Lung (tissue), 12 donors: Measurements from ENCODE around the gene ANKRD33B. TPM values are rescaled to one million over a fixed set of nuclear protein-coding genes. Genes with fewer than 3 reads are reported as not detected.

Source experiments
- ATAC-seq: fragments of 200-7000 bp; cut with Tn5 transposase; one replicate; pipeline ENCODE4 v1.9.1; 2020; ENCODE audit warnings: moderate number of reproducible peaks; ENCODE audit not compliant: insufficient read depth, low FRiP score
- DNase-seq, 3 donors: peaks; one replicate each; pipeline ENCODE4 v3.0.0-alpha.2; 2013 to 2017
- H3K27ac ChIP-seq, 2 donors: one replicate each; pipeline ENCODE4 v1.5.1; 2013; ENCODE audit warnings: mild to moderate bottlenecking in 2 of 2, moderate library complexity in 2 of 2, control low read depth in 1 of 2, inconsistent platforms in 1 of 2, low read depth in 1 of 2, low read length in 1 of 2
- H3K27me3 ChIP-seq, 3 donors: one replicate each; pipeline ENCODE4 v1.5.1; 2013; ENCODE audit warnings: low read length in 2 of 3; ENCODE audit not compliant: control insufficient read depth in 3 of 3, insufficient read depth in 3 of 3
- H3K36me3 ChIP-seq, 4 donors: one replicate each; pipeline ENCODE4 v1.5.1; 2013; ENCODE audit warnings: low read length in 4 of 4, mild to moderate bottlenecking in 1 of 4, moderate library complexity in 1 of 4; ENCODE audit not compliant: control insufficient read depth in 4 of 4, insufficient read depth in 4 of 4
- H3K4me1 ChIP-seq, 5 donors: one replicate each; pipeline ENCODE4 v1.5.1; 2013; ENCODE audit warnings: low read length in 5 of 5, mild to moderate bottlenecking in 2 of 5, moderate library complexity in 1 of 5; ENCODE audit not compliant: control insufficient read depth in 5 of 5, insufficient read depth in 5 of 5
- H3K4me3 ChIP-seq: one replicate; pipeline ENCODE4 v1.5.1; 2013; ENCODE audit warnings: mild to moderate bottlenecking, control low read depth, moderate library complexity
- H3K9ac ChIP-seq, 2 donors: one replicate each; pipeline ENCODE4 v1.5.1; 2013; ENCODE audit warnings: low read length in 2 of 2, control low read depth in 1 of 2; ENCODE audit not compliant: insufficient read depth in 1 of 2
- H3K9me3 ChIP-seq, 4 donors: one replicate each; pipeline ENCODE4 v1.5.1; 2013; ENCODE audit warnings: low read length in 3 of 4, mild to moderate bottlenecking in 1 of 4, moderate library complexity in 1 of 4; ENCODE audit not compliant: control insufficient read depth in 4 of 4, insufficient read depth in 3 of 4
- WGBS, 2 donors: extraction: QIAGEN DNeasy Blood & Tissue Kit; methylation state at CpG; one replicate each; pipeline ENCODE4 v1.1.7; 2013; 5-methylcytosine and 5-hydroxymethylcytosine counted together
- polyA plus RNA-seq, 2 donors: library from polyadenylated mRNA; stranded (reverse); fragments of 200-250 nt; gene quantifications; one replicate each; pipeline ENCODE4 v1.2.1, GENCODE V29; 2013
- total RNA-seq, 2 donors: library from RNA; depleted of rRNA in 1 of 2; stranded (reverse); fragments of >200 nt in 1 of 2; gene quantifications; one replicate each; pipeline ENCODE4 v1.2.1, GENCODE V29; 2014 to 2021
- TF ChIP-seq, protein P1 (sequence below): IDR thresholded peaks from 2 replicates; pipeline ENCODE4 v1.5.1; 2012; ENCODE audit warnings: mild to moderate bottlenecking; ENCODE audit errors: control extremely low read depth, extremely low read depth
- donor health status: control.
- donor health status: control.
- donor health status: Bipolar disorder and iron deficiency.
- donor health status: healthy.
- donor health status: DM: yes; HTN: yes; CAD: no.

Gene ANKRD33B
- total and polyA plus RNA-seq, 4 donors, result 1.0 to 6.3 (median 2.1) TPM

DNA sequence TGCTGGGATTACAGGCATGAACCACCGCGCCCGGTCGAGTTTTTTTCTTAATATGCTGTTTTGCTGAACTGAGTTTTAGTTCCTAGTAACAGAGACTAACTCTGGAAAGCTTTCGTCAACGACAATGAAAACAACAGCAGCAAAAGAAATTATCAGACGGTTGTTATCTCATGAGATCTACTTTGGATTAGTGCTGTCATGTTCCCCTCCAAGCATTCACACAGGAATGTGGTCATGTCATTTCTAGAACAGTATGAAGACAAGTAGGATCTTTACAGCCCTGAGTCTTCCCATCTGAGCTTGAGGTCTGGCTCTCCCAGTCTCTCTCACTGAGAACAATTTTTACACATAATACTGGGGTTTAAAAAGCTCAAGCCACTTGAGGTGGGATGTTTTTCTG, 4.0 kb upstream of the ANKRD33B start:
- TF ChIP-seq, protein P1, sequence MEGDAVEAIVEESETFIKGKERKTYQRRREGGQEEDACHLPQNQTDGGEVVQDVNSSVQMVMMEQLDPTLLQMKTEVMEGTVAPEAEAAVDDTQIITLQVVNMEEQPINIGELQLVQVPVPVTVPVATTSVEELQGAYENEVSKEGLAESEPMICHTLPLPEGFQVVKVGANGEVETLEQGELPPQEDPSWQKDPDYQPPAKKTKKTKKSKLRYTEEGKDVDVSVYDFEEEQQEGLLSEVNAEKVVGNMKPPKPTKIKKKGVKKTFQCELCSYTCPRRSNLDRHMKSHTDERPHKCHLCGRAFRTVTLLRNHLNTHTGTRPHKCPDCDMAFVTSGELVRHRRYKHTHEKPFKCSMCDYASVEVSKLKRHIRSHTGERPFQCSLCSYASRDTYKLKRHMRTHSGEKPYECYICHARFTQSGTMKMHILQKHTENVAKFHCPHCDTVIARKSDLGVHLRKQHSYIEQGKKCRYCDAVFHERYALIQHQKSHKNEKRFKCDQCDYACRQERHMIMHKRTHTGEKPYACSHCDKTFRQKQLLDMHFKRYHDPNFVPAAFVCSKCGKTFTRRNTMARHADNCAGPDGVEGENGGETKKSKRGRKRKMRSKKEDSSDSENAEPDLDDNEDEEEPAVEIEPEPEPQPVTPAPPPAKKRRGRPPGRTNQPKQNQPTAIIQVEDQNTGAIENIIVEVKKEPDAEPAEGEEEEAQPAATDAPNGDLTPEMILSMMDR, result no peak
- peaks cover 0 to 59% (median 23%) of the 10 kb centered on the region in 3 donors for H3K27me3 ChIP-seq
- WGBS, 2 donors, result 82 to 91% methylated on average over 7 of the region's 7 CpGs
- H3K4me3 ChIP-seq, result no peak overlapping the region
- no peak for ATAC-seq
- H3K36me3 ChIP-seq, result no peaks in the 10 kb centered on the region
- no peak for DNase-seq
- H3K27ac ChIP-seq, result no peak overlapping the region
- no peaks in the 10 kb centered on the region for H3K9me3 ChIP-seq
- no peak overlapping the region for H3K9ac ChIP-seq
- H3K4me1 ChIP-seq, result peaks cover 0 to 10% (median 4%) of the 10 kb centered on the region in 5 donors

DNA sequence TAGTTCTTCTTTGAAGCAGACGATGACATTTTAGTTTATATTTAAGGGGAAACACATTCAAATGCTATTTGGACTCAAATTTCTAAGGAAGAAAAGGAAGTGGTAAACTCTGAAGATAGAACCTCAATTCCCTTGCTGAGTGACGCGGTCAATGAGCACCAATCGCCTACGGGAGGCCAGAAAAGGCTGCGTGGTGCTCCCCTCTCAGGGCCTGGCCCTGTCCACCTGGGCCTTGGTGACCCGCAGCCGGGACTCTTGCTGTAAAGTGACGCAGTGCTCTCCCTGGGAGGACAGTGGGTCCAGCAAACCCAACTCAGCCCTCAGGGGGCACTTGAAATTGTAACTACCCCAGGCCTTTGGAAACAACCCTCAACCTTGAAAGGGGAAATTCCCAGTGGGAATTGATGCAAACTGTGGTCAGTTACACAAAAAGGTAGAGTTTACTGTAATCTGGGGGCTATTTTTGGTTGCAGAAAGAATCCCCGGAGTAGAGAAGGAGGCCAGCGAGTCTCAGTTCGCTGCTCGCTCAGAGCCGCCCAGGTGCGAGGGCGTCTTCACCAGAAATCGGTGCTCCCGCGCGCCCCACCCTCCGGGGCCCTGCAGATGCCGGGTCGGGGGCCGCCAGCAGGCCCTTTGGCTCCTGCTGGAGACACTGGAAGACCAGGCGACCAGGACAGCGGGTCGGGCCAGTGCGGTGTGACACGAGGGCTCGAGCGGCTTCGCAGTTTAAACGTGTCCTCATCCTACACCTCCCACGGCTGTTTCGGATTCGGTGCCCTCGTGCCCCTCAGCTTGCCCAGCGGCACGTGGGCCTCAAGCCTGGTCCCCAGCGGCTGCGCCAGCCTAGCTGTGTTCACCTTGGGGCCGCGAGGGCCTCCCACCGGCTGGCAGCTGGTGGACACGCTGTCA, 1.4 kb upstream of the ANKRD33B start:
- H3K4me1 ChIP-seq, result peaks cover 0 to 14% (median 4%) of the 10 kb centered on the region in 5 donors
- no peak overlapping the region for H3K27ac ChIP-seq
- ATAC-seq, result no peak
- H3K27me3 ChIP-seq, result peaks cover 0 to 67% (median 27%) of the 10 kb centered on the region in 3 donors
- H3K36me3 ChIP-seq, result no peaks in the 10 kb centered on the region
- H3K9ac ChIP-seq, result no peak overlapping the region
- DNase-seq, result no peak
- H3K4me3 ChIP-seq, result no peak overlapping the region
- TF ChIP-seq, protein P1, result no peak
- WGBS, 2 donors, result 44 to 53% methylated on average over 44 to 45 of the region's 45 CpGs
- H3K9me3 ChIP-seq, result no peaks in the 10 kb centered on the region

DNA sequence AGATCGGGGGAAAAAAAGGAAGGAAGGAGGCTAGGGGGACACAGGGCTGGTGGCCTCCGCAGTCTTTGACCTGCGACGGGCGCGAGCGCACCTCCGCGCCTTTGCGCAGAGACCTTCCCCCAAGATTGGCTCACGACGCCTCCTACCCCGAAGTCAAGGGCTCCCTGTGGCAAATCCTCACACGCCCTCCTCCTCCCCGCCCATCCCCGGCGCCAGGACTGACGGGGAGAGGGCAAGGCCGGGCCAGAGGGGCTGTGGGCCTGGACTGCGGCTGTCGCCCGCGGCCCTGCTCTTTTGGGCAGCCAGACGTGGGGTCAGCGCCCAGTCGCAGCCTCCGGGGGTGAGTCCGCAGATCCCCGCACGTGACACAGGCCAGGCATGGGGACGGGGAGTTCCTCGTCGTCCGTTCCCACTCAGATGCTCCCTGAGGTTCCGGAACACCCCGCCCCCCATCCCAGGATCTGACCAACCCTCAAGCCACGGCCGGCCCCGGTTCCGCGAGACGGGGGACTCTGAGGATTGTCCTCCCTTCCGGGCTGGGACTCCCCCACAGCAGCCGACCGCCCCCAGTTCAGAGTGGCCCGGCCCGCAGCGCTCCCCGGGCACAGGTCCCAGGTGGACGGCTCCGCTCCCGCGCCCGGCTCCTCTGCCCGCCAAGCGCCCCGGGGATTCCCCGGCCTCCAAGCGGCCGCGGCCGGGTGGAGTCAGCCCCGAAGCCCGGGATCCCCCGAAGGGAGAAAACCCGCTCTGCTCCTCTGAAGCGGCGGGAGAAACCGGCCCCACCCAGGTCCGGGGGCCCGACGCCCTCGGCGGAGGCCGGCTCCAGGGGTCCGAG, 543 bp upstream of the ANKRD33B start:
- no peak overlapping the region for H3K9ac ChIP-seq
- peak; percentile 42 for ATAC-seq
- DNase-seq, result peak in 2 of 3 donors; percentile 37 to 45
- H3K9me3 ChIP-seq, result no peaks in the 10 kb centered on the region
- WGBS, 2 donors, result 4 to 5% methylated on average over 63 to 76 of the region's 76 CpGs
- TF ChIP-seq, protein P1, result no peak
- H3K4me3 ChIP-seq, result peak overlapping the region; percentile 58
- no peaks in the 10 kb centered on the region for H3K36me3 ChIP-seq
- peaks cover 0 to 17% (median 4%) of the 10 kb centered on the region in 5 donors for H3K4me1 ChIP-seq
- peaks cover 0 to 64% (median 27%) of the 10 kb centered on the region in 3 donors for H3K27me3 ChIP-seq
- peak overlapping the region in 1 of 2 donors; percentile 69 for H3K27ac ChIP-seq
